Epithelial cell of umbilical artery (primary cell): ENCODE data around the gene CDK13. TPM values are rescaled to one million over a fixed set of nuclear protein-coding genes. Genes with fewer than 3 reads are reported as not detected.

Experiments used
- total RNA-seq: library from RNA; depleted of rRNA; stranded (reverse); fragments of >200 nt; gene quantifications from 2 replicates; pipeline ENCODE4 v1.2.3, GENCODE V29; 2014

The CDK13 gene
- 42.2 and 59.3 TPM in 2 replicates for total RNA-seq

GRCh38 chr7:39949971-39950472 lies at the start of gene CDK13:
Gene CDK13, plus strand, starts transcription at chr7:39950256. Its CDS starts 386 bp downstream, at chr7:39950642.

GRCh38 chr7:40134428-40135316 lies 184.6 kb downstream of the CDK13 start, which contains the start of the genes MPLKIP and SUGCT:
Gene MPLKIP, minus strand, starts transcription at chr7:40134622. Its CDS starts 55 bp downstream, at chr7:40134567.
Gene SUGCT, plus strand, starts transcription at chr7:40135005.

Other genes starting within 250 kb of the CDK13 start
- gene MPLKIP, start 184.4 kb downstream of the CDK13 start, total RNA-seq: 20.8 and 33.1 TPM in 2 replicates
- 1.2 and 2.3 TPM in 2 replicates for gene SUGCT, start 184.7 kb downstream of the CDK13 start, total RNA-seq